Liver (tissue), 3 donors: ENCODE results near the gene ATP2B2.

ENCODE experiments used
- EGR1 ChIP-seq, 2 donors: IDR thresholded peaks; 2 replicates each; pipeline ENCODE4 v1.6.1; 2016 to 2018; ENCODE audit warnings: antibody characterized with exemption in 2 of 2, low read depth in 2 of 2
- GABPA ChIP-seq, 2 donors: IDR thresholded peaks in 1 of 2; conservative IDR thresholded peaks in 1 of 2; 2 replicates each; pipeline ENCODE4 v1.6.1; 2016; ENCODE audit warnings: antibody characterized with exemption in 2 of 2, mild to moderate bottlenecking in 1 of 2, moderate library complexity in 1 of 2
- JUND ChIP-seq, 2 donors: IDR thresholded peaks; 2 replicates each; pipeline ENCODE4 v1.6.1; 2016; ENCODE audit warnings: antibody characterized with exemption in 2 of 2
- RAD21 ChIP-seq, 2 donors: IDR thresholded peaks; 2 replicates each; pipeline ENCODE4 v1.6.1; 2016; ENCODE audit warnings: antibody characterized with exemption in 2 of 2, mild to moderate bottlenecking in 2 of 2
- REST ChIP-seq: IDR thresholded peaks from 2 replicates; pipeline ENCODE4 v1.6.1; 2016; ENCODE audit warnings: antibody characterized with exemption, mild to moderate bottlenecking
- SP1 ChIP-seq: IDR thresholded peaks from 2 replicates; pipeline ENCODE4 v1.6.1; 2018; ENCODE audit warnings: antibody characterized with exemption, mild to moderate bottlenecking
- TAF1 ChIP-seq: conservative IDR thresholded peaks from 2 replicates; pipeline ENCODE4 v1.6.1; 2016; ENCODE audit warnings: antibody characterized with exemption, mild to moderate bottlenecking
- YY1 ChIP-seq: IDR thresholded peaks from 2 replicates; pipeline ENCODE4 v1.6.1; 2016; ENCODE audit warnings: antibody characterized with exemption, mild to moderate bottlenecking
- TF ChIP-seq, protein P1 (sequence below): fragments of 150-350 bp; IDR thresholded peaks from 2 replicates; pipeline ENCODE4 v1.5.1; 2017; ENCODE audit warnings: improper control_type of control experiment, low read depth, low read length; ENCODE audit not compliant: missing input control
- TF ChIP-seq, protein P2 (sequence below): IDR thresholded peaks from 2 replicates; pipeline ENCODE4 v1.6.1; 2016; ENCODE audit warnings: antibody characterized with exemption
- TF ChIP-seq, protein P3 (sequence below): IDR thresholded peaks from 2 replicates; pipeline ENCODE4 v1.6.1; 2016; ENCODE audit warnings: antibody characterized with exemption
- TF ChIP-seq, protein P4 (sequence below): IDR thresholded peaks from 2 replicates; pipeline ENCODE4 v1.6.1; 2016; ENCODE audit warnings: antibody characterized with exemption
- donor health status: healthy.
- donor health status: healthy.

- TF ChIP-seq GABPA (IDR thresholded peaks at IDR 0.05 in 1 of 2, conservative IDR thresholded peaks at IDR 0.05 in 1 of 2) (no peak), SP1 (no peak), REST (no peak), TAF1 (no peak), JUND (IDR thresholded peaks at IDR 0.05) (no peak), YY1 (no peak), RAD21 (IDR thresholded peaks at IDR 0.05) (no peak), EGR1 (IDR thresholded peaks at IDR 0.05; ENCODE audit: low read depth in 2 of 2) (no peak)
- TF ChIP-seq, protein P1, sequence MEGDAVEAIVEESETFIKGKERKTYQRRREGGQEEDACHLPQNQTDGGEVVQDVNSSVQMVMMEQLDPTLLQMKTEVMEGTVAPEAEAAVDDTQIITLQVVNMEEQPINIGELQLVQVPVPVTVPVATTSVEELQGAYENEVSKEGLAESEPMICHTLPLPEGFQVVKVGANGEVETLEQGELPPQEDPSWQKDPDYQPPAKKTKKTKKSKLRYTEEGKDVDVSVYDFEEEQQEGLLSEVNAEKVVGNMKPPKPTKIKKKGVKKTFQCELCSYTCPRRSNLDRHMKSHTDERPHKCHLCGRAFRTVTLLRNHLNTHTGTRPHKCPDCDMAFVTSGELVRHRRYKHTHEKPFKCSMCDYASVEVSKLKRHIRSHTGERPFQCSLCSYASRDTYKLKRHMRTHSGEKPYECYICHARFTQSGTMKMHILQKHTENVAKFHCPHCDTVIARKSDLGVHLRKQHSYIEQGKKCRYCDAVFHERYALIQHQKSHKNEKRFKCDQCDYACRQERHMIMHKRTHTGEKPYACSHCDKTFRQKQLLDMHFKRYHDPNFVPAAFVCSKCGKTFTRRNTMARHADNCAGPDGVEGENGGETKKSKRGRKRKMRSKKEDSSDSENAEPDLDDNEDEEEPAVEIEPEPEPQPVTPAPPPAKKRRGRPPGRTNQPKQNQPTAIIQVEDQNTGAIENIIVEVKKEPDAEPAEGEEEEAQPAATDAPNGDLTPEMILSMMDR = no peak
- TF ChIP-seq, protein P2, sequence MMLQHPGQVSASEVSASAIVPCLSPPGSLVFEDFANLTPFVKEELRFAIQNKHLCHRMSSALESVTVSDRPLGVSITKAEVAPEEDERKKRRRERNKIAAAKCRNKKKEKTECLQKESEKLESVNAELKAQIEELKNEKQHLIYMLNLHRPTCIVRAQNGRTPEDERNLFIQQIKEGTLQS = no peak
- TF ChIP-seq, protein P3, sequence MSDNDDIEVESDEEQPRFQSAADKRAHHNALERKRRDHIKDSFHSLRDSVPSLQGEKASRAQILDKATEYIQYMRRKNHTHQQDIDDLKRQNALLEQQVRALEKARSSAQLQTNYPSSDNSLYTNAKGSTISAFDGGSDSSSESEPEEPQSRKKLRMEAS = no peak
- TF ChIP-seq, protein P4, sequence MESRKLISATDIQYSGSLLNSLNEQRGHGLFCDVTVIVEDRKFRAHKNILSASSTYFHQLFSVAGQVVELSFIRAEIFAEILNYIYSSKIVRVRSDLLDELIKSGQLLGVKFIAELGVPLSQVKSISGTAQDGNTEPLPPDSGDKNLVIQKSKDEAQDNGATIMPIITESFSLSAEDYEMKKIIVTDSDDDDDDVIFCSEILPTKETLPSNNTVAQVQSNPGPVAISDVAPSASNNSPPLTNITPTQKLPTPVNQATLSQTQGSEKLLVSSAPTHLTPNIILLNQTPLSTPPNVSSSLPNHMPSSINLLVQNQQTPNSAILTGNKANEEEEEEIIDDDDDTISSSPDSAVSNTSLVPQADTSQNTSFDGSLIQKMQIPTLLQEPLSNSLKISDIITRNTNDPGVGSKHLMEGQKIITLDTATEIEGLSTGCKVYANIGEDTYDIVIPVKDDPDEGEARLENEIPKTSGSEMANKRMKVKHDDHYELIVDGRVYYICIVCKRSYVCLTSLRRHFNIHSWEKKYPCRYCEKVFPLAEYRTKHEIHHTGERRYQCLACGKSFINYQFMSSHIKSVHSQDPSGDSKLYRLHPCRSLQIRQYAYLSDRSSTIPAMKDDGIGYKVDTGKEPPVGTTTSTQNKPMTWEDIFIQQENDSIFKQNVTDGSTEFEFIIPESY = no peak
Measured at GRCh38 chr3:10492364-10493201, 12.8 kb downstream of the ATP2B2 start.
